Activated CD4-positive, CD25-positive, alpha-beta regulatory T cell (primary cell): ENCODE data around the gene MFN2.

Source experiments
- DNase-seq, 4 experiments: peaks; one replicate each; lab custom pipeline; 2025; lab: John Stamatoyannopoulos, UW

MFN2 gene

GRCh38 chr1:11960276-11960675 is 20.0 kb upstream of the MFN2 start:
- no peak for DNase-seq

- no peak for DNase-seq
Observed at GRCh38 chr1:11960715-11961114, 19.5 kb upstream of the MFN2 start.

GRCh38 chr1:11961230-11961629 is 19.0 kb upstream of the MFN2 start:
- no peak for DNase-seq

GRCh38 chr1:11963622-11964021 is 16.6 kb upstream of the MFN2 start:
- no peak for DNase-seq

- DNase-seq: no peak
Observed at GRCh38 chr1:11964656-11965055, 15.6 kb upstream of the MFN2 start.

GRCh38 chr1:11967028-11967547 is 13.2 kb upstream of the MFN2 start:
- DNase-seq: no peak

GRCh38 chr1:11970441-11971185 is 9.6 kb upstream of the MFN2 start:
- no peak for DNase-seq

- DNase-seq: no peak
Observed at GRCh38 chr1:11977625-11978024, 2.6 kb upstream of the MFN2 start.

- DNase-seq: no peak
Observed at GRCh38 chr1:11978301-11978700, 1.9 kb upstream of the MFN2 start.

- no peak for DNase-seq
Observed at GRCh38 chr1:11979028-11979850, 1.0 kb upstream of the MFN2 start.

- DNase-seq: no peak
Observed at GRCh38 chr1:11980676-11980972, 380 bp downstream of the MFN2 start.

- no peak for DNase-seq
Observed at GRCh38 chr1:11981378-11982009, 1.2 kb downstream of the MFN2 start.

GRCh38 chr1:11982010-11982392 is 1.8 kb downstream of the MFN2 start:
- no peak for DNase-seq

- no peak for DNase-seq
Observed at GRCh38 chr1:11984121-11984520, 3.9 kb downstream of the MFN2 start.

GRCh38 chr1:11984576-11984975 is 4.3 kb downstream of the MFN2 start:
- no peak for DNase-seq

- DNase-seq: no peak
Observed at GRCh38 chr1:11985171-11985570, 4.9 kb downstream of the MFN2 start.

- DNase-seq: no peak
Observed at GRCh38 chr1:11985851-11986250, 5.6 kb downstream of the MFN2 start.

GRCh38 chr1:11989669-11990068 is 9.4 kb downstream of the MFN2 start:
- no peak for DNase-seq

- DNase-seq: no peak
Observed at GRCh38 chr1:11990303-11991032, 10.2 kb downstream of the MFN2 start.

GRCh38 chr1:11991969-11992676 is 11.9 kb downstream of the MFN2 start:
- DNase-seq: no peak

GRCh38 chr1:11997081-11997850 is 17.0 kb downstream of the MFN2 start:
- no peak for DNase-seq
